H1 (cell line): ENCODE data around the gene LTB4R. TPM values are rescaled to one million over a fixed set of nuclear protein-coding genes. Genes with fewer than 3 reads are reported as not detected.

Source experiments
- CTCF ChIA-PET: fragments of 300-600 bp; sonication (Branson Sonifier 250); formaldehyde crosslinking; loops from one replicate; lab custom pipeline; 2021; ENCODE audit not compliant: partially characterized antibody; lab: Charles Lee
- POLR2A ChIA-PET: fragments of 300-600 bp; sonication (Branson Sonifier 250); formaldehyde crosslinking; loops from one replicate; lab custom pipeline; 2021; ENCODE audit warnings: inconsistent platforms; ENCODE audit not compliant: partially characterized antibody; lab: Charles Lee
- DNase-seq, 2 experiments: peaks; one replicate each; pipeline versions ENCODE4 v3.0.0 to v3.0.0-alpha.2; 2010 to 2022; ENCODE audit warnings: low spot score in 2 of 2, low read depth in 1 of 2, mixed read lengths in 1 of 2
- FAIRE-seq: peaks from 2 replicates; lab custom pipeline; 2011; peaks lifted over from hg19 to GRCh38; lab: Jason Lieb, UNC
- H2AFZ ChIP-seq: 2 replicates; pipeline ENCODE4 v1.8.1; 2012; ENCODE audit warnings: low read length, inconsistent platforms
- H2AK5ac ChIP-seq: 2 replicates; pipeline ENCODE4 v1.6.1; 2013; ENCODE audit warnings: low read depth, low read length
- H2BK120ac ChIP-seq: replicated peaks from 2 replicates; pipeline ENCODE3; 2013; ENCODE audit warnings: low read depth, low read length, inconsistent platforms
- H2BK12ac ChIP-seq: 2 replicates; pipeline ENCODE4 v1.6.1; 2013; ENCODE audit warnings: low read depth, low read length
- H2BK15ac ChIP-seq: 2 replicates; pipeline ENCODE4 v1.6.1; 2013; ENCODE audit warnings: low read length
- H2BK20ac ChIP-seq: 2 replicates; pipeline ENCODE4 v1.6.1; 2013; ENCODE audit warnings: low read length
- H2BK5ac ChIP-seq: 2 replicates; pipeline ENCODE4 v1.6.1; 2013; ENCODE audit warnings: low read depth, low read length
- H3K14ac ChIP-seq: 2 replicates; pipeline ENCODE4 v1.6.1; 2013; ENCODE audit warnings: inconsistent platforms; ENCODE audit not compliant: insufficient read length
- H3K18ac ChIP-seq: 2 replicates; pipeline ENCODE4 v1.6.1; 2013; ENCODE audit warnings: low read length; ENCODE audit errors: extremely low read depth
- H3K23ac ChIP-seq: 2 replicates; pipeline ENCODE4 v1.6.1; 2013; ENCODE audit warnings: inconsistent platforms; ENCODE audit not compliant: insufficient read length
- H3K23me2 ChIP-seq: 2 replicates; pipeline ENCODE4 v1.6.1; 2013; ENCODE audit warnings: low read depth, low read length
- H3K27ac ChIP-seq: 2 replicates; pipeline ENCODE4 v1.6.1; 2011; ENCODE audit warnings: low read depth, low read length, inconsistent platforms
- H3K27me3 ChIP-seq, 4 experiments: replicated peaks in 1 of 4; 1 replicate in 1 of 4; 2 replicates in 3 of 4; pipeline versions ENCODE4 v1.6.1 to v1.8.1; 2011 to 2013; ENCODE audit warnings: low read length in 3 of 4, mild to moderate bottlenecking in 3 of 4, inconsistent platforms in 2 of 4, mixed read lengths in 2 of 4, moderate library complexity in 1 of 4; ENCODE audit not compliant: control insufficient read depth in 3 of 4, insufficient read depth in 3 of 4; ENCODE audit errors: extremely low read depth in 1 of 4
- H3K36me3 ChIP-seq, 4 experiments: 2 replicates each; pipeline versions ENCODE4 v1.6.1 to v1.8.1; 2011 to 2013; ENCODE audit warnings: mild to moderate bottlenecking in 4 of 4, low read length in 3 of 4, moderate library complexity in 2 of 4, control low read depth in 1 of 4, inconsistent platforms in 1 of 4; ENCODE audit not compliant: insufficient read depth in 4 of 4, control insufficient read depth in 2 of 4
- H3K4ac ChIP-seq: replicated peaks from 2 replicates; pipeline ENCODE3; 2013; ENCODE audit warnings: low read length, low read depth, mixed read lengths, inconsistent platforms; ENCODE audit not compliant: insufficient read length
- H3K4me1 ChIP-seq, 4 experiments: replicated peaks in 1 of 4; 1 replicate in 1 of 4; 2 replicates in 3 of 4; pipeline versions ENCODE4 v1.6.1 to v1.8.1; 2011 to 2013; ENCODE audit warnings: low read length in 3 of 4, inconsistent platforms in 2 of 4, mixed read lengths in 1 of 4; ENCODE audit not compliant: insufficient read depth in 4 of 4, control insufficient read depth in 3 of 4
- H3K4me2 ChIP-seq, 2 experiments: 2 replicates each; pipeline versions ENCODE4 v1.6.1 to v1.8.1; 2011 to 2013; ENCODE audit warnings: low read depth in 2 of 2, low read length in 2 of 2, control low read depth in 1 of 2, inconsistent platforms in 1 of 2, mild to moderate bottlenecking in 1 of 2; ENCODE audit not compliant: insufficient read depth in 1 of 2
- H3K4me3 ChIP-seq, 4 experiments: fragments of 200-600, 300-600 bp in 1 of 4; sonication (generic), shearing (Covaris generic), sonication (Bioruptor Twin) in 1 of 4; 2 replicates each; pipeline versions ENCODE4 v1.5.1 to v1.8.1; 2011 to 2016; ENCODE audit warnings: low read length in 4 of 4, low read depth in 3 of 4, control low read depth in 2 of 4, inconsistent platforms in 2 of 4, mild to moderate bottlenecking in 2 of 4, mixed read lengths in 1 of 4, moderate library complexity in 1 of 4; ENCODE audit not compliant: insufficient read depth in 2 of 4; ENCODE audit errors: extremely low read depth in 1 of 4
- H3K56ac ChIP-seq: replicated peaks from 2 replicates; pipeline ENCODE3; 2013; ENCODE audit warnings: low read depth, mild to moderate bottlenecking, mixed read lengths, low read length, inconsistent platforms; ENCODE audit not compliant: insufficient read length
- H3K79me1 ChIP-seq: 2 replicates; pipeline ENCODE4 v1.6.1; 2013; ENCODE audit warnings: low read depth, low read length, control low read depth
- H3K79me2 ChIP-seq, 2 experiments: 2 replicates each; pipeline versions ENCODE4 v1.6.1 to v1.8.1; 2012 to 2013; ENCODE audit warnings: low read length in 2 of 2, mild to moderate bottlenecking in 2 of 2, inconsistent platforms in 1 of 2; ENCODE audit not compliant: insufficient read depth in 2 of 2, control insufficient read depth in 1 of 2
- H3K9ac ChIP-seq, 4 experiments: replicated peaks in 1 of 4; 1 replicate in 1 of 4; 2 replicates in 3 of 4; pipeline versions ENCODE4 v1.6.1 to v1.8.1; 2011 to 2013; ENCODE audit warnings: low read depth in 3 of 4, low read length in 3 of 4, control low read depth in 2 of 4, mild to moderate bottlenecking in 2 of 4, moderate library complexity in 2 of 4, inconsistent platforms in 1 of 4; ENCODE audit errors: extremely low read depth in 1 of 4
- H3K9me3 ChIP-seq, 2 experiments: 2 replicates each; pipeline versions ENCODE4 v1.6.1 to v1.8.1; 2012 to 2013; ENCODE audit warnings: mild to moderate bottlenecking in 2 of 2, moderate library complexity in 2 of 2, control low read depth in 1 of 2, inconsistent platforms in 1 of 2, low read depth in 1 of 2, low read length in 1 of 2, mixed read lengths in 1 of 2; ENCODE audit not compliant: insufficient read depth in 2 of 2
- H4K20me1 ChIP-seq, 2 experiments: replicated peaks in 1 of 2; 2 replicates each; pipeline versions ENCODE3 to v1.8.1; 2011 to 2013; ENCODE audit warnings: inconsistent platforms in 2 of 2, low read length in 2 of 2, mild to moderate bottlenecking in 1 of 2; ENCODE audit not compliant: insufficient read depth in 2 of 2, control insufficient read depth in 1 of 2
- H4K5ac ChIP-seq: 2 replicates; pipeline ENCODE4 v1.6.1; 2013; ENCODE audit warnings: low read length, low read depth, mixed read lengths, inconsistent platforms; ENCODE audit not compliant: insufficient read length
- H4K8ac ChIP-seq: 2 replicates; pipeline ENCODE4 v1.8.0; 2013; ENCODE audit warnings: mild to moderate bottlenecking, moderate library complexity, low read length, inconsistent platforms; ENCODE audit not compliant: insufficient read depth; ENCODE audit errors: extremely low read depth
- H4K91ac ChIP-seq: replicated peaks from 2 replicates; pipeline ENCODE3; 2013; ENCODE audit warnings: low read length, mixed read lengths, inconsistent platforms; ENCODE audit not compliant: insufficient read length
- ASH2L ChIP-seq: fragments of 200-600, 300-600 bp; sonication (generic); IDR thresholded peaks from one replicate; pipeline ENCODE4 v1.7.1; 2017; ENCODE audit warnings: low read length
- BRCA1 ChIP-seq: IDR thresholded peaks from 2 replicates; pipeline ENCODE4 v1.6.1; 2012; ENCODE audit warnings: low read depth, low read length, improper control_type of control experiment
- CHD2 ChIP-seq: IDR thresholded peaks from 2 replicates; pipeline ENCODE4 v1.6.1; 2012; ENCODE audit warnings: low read length, improper control_type of control experiment
- CTCF ChIP-seq, 3 experiments: IDR thresholded peaks; 1 replicate in 2 of 3; 2 replicates in 1 of 3; pipeline versions ENCODE4 v1.5.1 to v1.6.1; 2011; ENCODE audit warnings: low read length in 3 of 3, mild to moderate bottlenecking in 3 of 3, inconsistent platforms in 2 of 3, low read depth in 1 of 3, moderate library complexity in 1 of 3; ENCODE audit not compliant: insufficient read depth in 1 of 3; ENCODE audit errors: control extremely low read depth in 1 of 3
- FOSL1 ChIP-seq: IDR thresholded peaks from 2 replicates; pipeline ENCODE4 v1.6.1; 2011; ENCODE audit warnings: mild to moderate bottlenecking, low read depth, low read length, moderate library complexity; ENCODE audit not compliant: insufficient read depth
- JUND ChIP-seq: IDR thresholded peaks from 2 replicates; pipeline ENCODE4 v1.6.1; 2011; ENCODE audit warnings: mild to moderate bottlenecking, improper control_type of control experiment, low read length
- KDM4A ChIP-seq: IDR thresholded peaks from one replicate; pipeline ENCODE4 v1.7.1; 2012; ENCODE audit warnings: low read depth, mild to moderate bottlenecking, moderate library complexity, low read length, inconsistent platforms; ENCODE audit not compliant: severe bottlenecking
- POLR2A ChIP-seq, 2 experiments: IDR thresholded peaks; 1 replicate in 1 of 2; 2 replicates in 1 of 2; pipeline ENCODE4 v1.6.1; 2011; ENCODE audit warnings: low read depth in 2 of 2, low read length in 2 of 2, mild to moderate bottlenecking in 2 of 2; ENCODE audit errors: control extremely low read depth in 1 of 2
- RXRA ChIP-seq: IDR thresholded peaks from 2 replicates; pipeline ENCODE4 v1.6.1; 2011; ENCODE audit warnings: low read depth, mild to moderate bottlenecking, low read length, moderate library complexity; ENCODE audit not compliant: insufficient read depth
- TAF1 ChIP-seq: IDR thresholded peaks from 2 replicates; pipeline ENCODE4 v1.6.1; 2011; ENCODE audit warnings: mild to moderate bottlenecking, low read depth, low read length
- TBP ChIP-seq: IDR thresholded peaks from 2 replicates; pipeline ENCODE4 v1.6.1; 2011; ENCODE audit warnings: low read depth, low read length, improper control_type of control experiment
- WGBS, 2 experiments: shearing (Covaris generic) in 1 of 2; methylation state at CpG; one replicate each; pipeline versions ENCODE4 v1.1.6 to v1.1.7; 2013 to 2015; ENCODE audit warnings: low lambda C conversion rate in 2 of 2, mixed read lengths in 2 of 2, inconsistent platforms in 1 of 2, low coverage in 1 of 2, missing lambda C conversion rate in 1 of 2; ENCODE audit not compliant: insufficient replicate concordance in 2 of 2, insufficient coverage in 1 of 2, insufficient read length in 1 of 2; ENCODE audit errors: extremely low coverage in 1 of 2, missing lambda C conversion rate in 1 of 2; 5-methylcytosine and 5-hydroxymethylcytosine counted together
- polyA plus RNA-seq, 7 experiments: library from polyadenylated mRNA; depleted of rRNA in 3 of 7; stranded (reverse) in 5 of 7; unstranded in 2 of 7; fragments of >200 nt in 5 of 7; fragments of 200-250 nt in 2 of 7; gene quantifications; 1 replicate in 5 of 7; 2 replicates in 1 of 7; 4 replicates in 1 of 7; pipeline versions ENCODE4 v1.2.1 to v1.2.3, GENCODE V29; 2011 to 2013; ENCODE audit warnings: missing spikeins in 2 of 7, mixed read lengths in 2 of 7
- total RNA-seq: library from RNA; stranded (reverse); fragmentation: NEBNext Ultra II Directional; extraction: Animal tissue kit (Norgen Biotek cat#: 25700); gene quantifications from 2 replicates; pipeline ENCODE4 v1.2.1, GENCODE V29; 2021

The LTB4R gene
- total and polyA plus RNA-seq, 2 of the 8 experiments (the other 6 are each of a cell fraction or from before 2014, with no cell fraction given): 4.1 to 6.7 TPM

GRCh38 chr14:24291446-24292117, 19.7 kb upstream of the LTB4R start:
- 78% methylated on average over 3 of the region's 3 CpGs; no CpG with 5 or more reads in 1 of the 2 experiments for WGBS, 2 experiments
- no peak overlapping the region for H3K14ac ChIP-seq
- CTCF ChIA-PET: interaction anchor here (0.8 to 5.5 kb wide), 7 partner anchors 10 to 86 kb away, joined by 3 to 51 read pairs (median 35); partner anchors contain the start of genes CIDEB, RABGGTA, TINF2 and TSSK4
- no peak for TF ChIP-seq KDM4A
- no peak for TF ChIP-seq FOSL1
- TF ChIP-seq BRCA1: no peak
- TF ChIP-seq ASH2L: no peak
- no peak for TF ChIP-seq RXRA
- no peak for TF ChIP-seq JUND
- TF ChIP-seq TAF1: no peak
- TF ChIP-seq CHD2: no peak
- TF ChIP-seq POLR2A (IDR thresholded peaks at IDR 0.05; ENCODE audit: control extremely low read depth in 1 of 2, low read depth in 2 of 2, low read length in 2 of 2): no peak
- TF ChIP-seq TBP: no peak
- no peak for TF ChIP-seq CTCF (IDR thresholded peaks at IDR 0.05; ENCODE audit: control extremely low read depth in 1 of 3, insufficient read depth in 1 of 3, low read depth in 1 of 3, low read length in 3 of 3)

More at GRCh38 chr14:24291446-24292117, 19.7 kb upstream of the LTB4R start:
- Histone ChIP-seq H2BK15ac (no peak overlapping the region), H3K36me3 (peaks cover 2 to 12% (median 7%) of the 10 kb centered on the region in 4 experiments; a peak in 4 of 8 replicates), H3K56ac (no peak overlapping the region), H2AK5ac (no peak overlapping the region), H3K4ac (no peak overlapping the region), H3K27ac (no peak overlapping the region), H3K4me3 (no peak overlapping the region), H4K20me1 (peaks cover 2 to 4% of the 10 kb centered on the region in 2 experiments), H3K79me1 (no peaks in the 10 kb centered on the region), H2BK20ac (no peak overlapping the region), H3K4me2 (no peak overlapping the region), H3K18ac (no peak overlapping the region), H4K91ac (no peak overlapping the region), H4K5ac (no peak overlapping the region), H2AFZ (no peak overlapping the region), H3K79me2 (no peaks in the 10 kb centered on the region), H3K23ac (no peak overlapping the region), H2BK12ac (no peak overlapping the region), H3K23me2 (no peaks in the 10 kb centered on the region), H2BK5ac (no peak overlapping the region), H3K9ac (no peak overlapping the region), H3K27me3 (no peaks in the 10 kb centered on the region), H3K4me1 (no peaks in the 10 kb centered on the region), H4K8ac (no peak overlapping the region; the same call in 1 of the 2 replicates), H3K9me3 (no peaks in the 10 kb centered on the region), H2BK120ac (no peak overlapping the region)
- DNase-seq (no peak), FAIRE-seq (no peak)
- POLR2A ChIA-PET: interaction anchor here (1.0 to 2.1 kb wide), 10 partner anchors 8 to 49 kb away, joined by 3 to 13 read pairs (median 4); partner anchors contain the start of genes DHRS1, NOP9, RABGGTA and TINF2
